Measurements from ENCODE around the gene PID1.

The PID1 gene

DNA sequence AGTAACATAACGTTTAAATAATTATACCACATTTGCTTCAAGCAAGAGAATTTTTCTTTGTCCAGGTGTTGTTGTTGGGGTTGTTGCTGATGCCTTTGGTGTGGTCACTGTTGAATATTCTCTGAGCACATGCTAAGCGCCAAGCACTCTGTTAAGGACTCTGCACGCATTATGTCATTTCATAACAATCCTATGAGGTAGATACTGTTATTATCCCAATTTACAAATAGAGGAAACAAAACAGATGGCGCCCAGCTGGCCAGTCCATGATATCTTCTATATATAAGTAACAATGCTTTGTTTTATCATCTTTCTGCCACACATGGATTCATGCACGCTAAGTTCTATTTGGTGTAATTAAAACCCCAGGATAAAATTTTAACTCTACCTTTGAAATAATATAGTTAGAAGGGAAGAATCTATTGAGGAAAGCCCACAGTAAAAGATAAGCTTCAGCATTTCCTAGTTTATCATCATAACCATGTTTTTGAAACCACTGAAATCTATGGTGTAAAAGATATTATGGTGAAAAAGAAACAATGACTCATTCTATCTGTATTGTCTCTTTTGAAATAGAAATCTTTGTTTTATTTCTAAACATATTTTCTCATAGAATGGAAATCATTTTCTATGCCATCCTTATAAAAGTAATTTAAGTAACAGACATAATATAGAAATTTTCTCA is 199.7 kb downstream of the PID1 start:
- DNase-seq, result no peak

DNA sequence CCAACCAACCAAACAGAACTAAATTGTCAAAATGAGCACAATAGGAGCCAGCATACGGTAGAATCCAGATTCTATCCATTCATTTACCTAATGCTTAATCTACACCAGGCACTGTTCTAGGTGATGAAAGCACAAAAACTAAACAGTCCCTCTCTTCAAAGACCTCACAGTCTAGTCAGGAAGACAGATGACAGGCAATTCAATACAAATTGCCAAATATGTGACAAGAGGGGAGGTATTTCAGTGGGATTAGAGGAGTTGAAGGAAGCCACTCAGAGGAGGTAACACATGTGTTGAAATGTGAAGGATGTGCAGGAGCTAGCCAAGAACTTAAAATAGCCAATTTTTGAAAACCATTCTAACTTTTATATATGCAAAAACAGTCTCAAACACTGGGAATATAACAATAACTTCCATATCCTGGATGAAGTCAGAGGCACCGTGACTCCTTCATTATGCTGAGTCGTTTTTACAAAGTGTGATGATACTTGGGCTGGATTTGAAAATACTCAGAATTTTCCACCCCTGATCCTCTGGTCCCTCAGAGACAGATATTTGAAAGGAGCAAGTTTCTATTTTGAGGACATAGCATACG is 204.9 kb downstream of the PID1 start:
- no peak for DNase-seq

DNA sequence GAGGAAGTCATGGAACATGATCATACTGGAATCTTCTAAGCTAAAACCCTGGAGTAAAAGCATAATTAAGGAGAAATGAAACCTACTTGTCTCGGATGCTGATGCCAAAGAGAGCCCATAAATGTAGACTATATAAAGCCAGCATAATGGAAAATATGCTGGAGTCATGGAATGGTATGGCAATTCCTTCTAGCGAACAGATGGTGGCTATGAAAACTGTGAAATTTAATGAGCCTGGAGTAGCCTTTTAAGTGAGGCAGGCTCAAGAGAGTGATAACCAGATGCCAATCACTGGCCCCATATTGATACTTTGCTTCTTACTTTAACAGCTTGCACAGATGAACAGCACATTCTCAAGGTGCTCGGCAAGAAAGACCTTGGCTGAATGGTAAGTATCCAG is 206.3 kb downstream of the PID1 start:
- DNase-seq, result no peak

DNA sequence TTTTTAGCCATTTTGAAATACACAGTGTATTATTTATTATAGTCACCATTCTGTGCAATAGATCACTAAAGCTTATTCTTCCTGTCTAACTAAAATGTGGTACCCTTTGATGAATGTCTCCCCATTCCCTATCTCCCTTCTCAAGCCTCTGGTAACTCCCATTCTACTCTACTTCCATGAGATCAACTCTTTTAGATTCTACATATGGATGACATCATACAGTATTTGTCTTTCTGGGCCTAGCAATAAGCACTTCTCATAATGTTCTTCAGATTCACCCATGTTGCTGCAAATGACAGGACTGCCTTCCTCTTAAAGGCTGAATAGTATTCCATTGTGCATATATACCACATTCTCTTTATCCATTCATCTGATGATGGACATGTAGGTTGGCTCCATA is 210.9 kb downstream of the PID1 start:
- DNase-seq, result no peak

DNA sequence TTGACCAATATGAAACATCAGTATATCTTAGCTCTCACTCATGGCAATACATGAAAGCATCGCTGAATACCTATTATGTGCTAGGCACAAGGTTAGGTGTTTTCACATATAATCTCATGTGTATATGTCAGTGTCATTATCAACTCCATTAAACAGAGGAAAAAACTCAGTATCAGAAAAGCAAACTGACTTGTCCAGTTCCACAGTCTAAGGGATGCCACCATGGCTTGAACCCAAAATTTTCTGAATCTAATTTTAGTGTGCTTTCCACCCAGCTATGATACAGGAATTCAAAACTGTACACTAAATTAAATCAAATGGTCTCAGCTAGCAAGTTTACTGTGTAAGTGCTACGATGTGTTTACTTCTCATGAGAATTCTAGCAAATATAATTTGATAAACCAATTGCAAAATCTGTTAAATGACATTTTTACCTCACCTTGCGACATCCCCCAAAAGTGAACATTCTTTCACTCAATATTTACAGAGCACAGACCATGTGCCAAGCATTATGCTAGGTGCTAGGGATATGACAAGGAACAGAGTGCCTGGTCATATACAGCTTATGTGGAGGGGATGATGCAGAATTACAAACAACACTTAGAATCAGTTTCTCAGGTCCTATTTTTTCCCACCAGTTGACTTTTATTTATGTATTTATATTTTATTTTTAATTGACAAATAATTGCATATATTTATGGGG is 211.6 kb downstream of the PID1 start:
- no peak for DNase-seq

DNA sequence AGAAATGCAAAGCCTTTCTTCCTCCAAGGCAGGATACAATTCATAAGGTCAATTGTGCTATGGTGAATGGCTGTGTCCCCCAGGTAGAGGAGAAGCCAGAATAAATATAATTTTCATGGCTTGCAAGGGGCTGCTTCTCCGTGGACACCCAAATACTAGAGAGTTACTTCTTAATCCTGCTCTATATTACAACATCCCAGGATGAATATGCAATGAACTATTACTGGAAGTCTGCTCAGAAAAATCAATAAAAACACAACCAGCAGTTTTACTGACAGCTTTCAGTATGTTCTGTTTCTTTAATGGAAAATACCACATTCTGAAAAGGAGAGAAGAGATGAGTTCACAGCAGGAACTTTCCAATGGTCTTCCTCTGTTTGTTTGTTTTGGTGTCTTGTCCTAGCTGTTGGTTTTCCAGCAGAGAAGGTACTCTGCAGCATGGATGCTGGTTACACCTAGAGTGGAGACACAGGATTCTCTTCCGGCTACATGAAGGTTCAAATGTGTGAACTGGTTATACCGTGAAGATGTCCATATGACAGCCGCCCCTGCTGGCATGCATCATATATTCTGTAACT is 213.0 kb downstream of the PID1 start:
- no peak for DNase-seq

DNA sequence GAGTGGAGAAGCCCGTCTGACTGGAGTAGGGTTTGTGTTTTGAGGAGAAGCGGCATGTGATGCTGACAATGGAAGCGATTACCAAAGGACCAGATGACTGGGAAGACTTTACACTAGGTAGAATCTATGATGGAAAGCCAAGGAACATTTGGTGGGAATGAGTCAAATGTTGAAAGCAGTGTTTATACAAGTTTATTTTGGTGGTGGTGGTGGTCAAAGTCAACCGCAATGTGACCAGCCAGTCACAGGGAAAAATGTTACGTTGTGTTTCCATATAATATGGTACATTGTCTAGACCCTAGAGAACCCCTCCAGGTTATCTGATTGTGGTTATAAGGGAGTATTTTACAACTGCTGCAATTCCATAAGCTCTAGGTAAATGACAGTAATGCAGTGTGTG is 216.8 kb downstream of the PID1 start:
- no peak for DNase-seq

DNA sequence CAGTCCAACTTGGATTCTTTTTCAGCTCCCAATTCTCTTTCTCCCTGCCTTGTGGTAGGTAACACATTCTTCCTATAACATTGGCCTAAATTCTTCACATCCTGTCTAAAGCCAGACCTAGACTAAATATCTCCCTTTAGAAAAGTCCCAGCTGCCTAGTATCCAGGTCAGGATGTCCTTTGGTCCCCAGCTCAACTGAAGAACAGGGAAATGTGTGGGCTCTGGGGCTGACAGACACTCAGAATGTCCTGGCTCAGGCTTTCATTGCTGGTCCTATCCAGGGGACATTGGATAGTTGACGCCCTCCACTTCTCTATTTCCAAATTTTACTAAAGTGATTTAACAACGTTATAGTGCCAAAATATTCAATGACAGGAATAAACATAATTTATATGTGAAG is 219.3 kb downstream of the PID1 start:
- DNase-seq, result no peak

DNA sequence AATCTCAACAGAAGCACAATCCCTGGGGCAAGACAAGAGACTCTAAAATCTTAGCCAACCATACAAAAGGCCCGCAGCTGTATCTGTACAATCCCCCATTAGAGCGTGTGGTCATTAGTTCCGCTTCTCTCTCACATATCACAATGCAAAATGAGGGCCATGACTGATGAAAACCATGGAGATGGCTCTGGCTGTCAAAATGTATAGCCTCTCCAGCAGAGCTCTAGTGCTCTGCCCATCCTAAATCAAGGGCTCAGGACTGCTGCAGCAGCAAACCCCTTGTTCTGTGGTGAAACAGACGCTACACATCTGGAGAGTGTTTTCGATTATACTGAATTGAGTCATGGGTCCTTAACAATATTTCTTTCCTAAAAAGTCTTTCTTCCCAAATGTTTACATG is 221.0 kb downstream of the PID1 start:
- DNase-seq, result no peak

DNA sequence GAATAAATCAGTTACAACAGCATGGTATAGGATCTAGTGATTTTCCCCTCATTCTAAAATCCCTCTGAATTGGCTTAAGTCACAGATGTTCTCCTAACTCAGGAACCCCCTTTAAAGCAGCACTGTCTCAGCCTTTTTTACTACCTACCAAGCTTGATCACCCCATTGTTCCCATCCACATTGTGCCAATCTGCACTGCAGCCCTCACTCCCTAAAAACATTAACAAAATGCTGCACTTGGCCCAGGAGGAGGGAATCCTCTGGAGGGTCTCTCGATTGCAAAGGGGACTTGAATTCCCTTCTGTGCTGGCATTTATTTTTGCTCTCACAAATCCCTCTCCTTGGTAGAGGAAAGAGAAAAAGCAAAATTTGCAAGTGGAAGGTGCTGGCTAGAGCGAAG is 223.0 kb downstream of the PID1 start:
- DNase-seq, result no peak

DNA sequence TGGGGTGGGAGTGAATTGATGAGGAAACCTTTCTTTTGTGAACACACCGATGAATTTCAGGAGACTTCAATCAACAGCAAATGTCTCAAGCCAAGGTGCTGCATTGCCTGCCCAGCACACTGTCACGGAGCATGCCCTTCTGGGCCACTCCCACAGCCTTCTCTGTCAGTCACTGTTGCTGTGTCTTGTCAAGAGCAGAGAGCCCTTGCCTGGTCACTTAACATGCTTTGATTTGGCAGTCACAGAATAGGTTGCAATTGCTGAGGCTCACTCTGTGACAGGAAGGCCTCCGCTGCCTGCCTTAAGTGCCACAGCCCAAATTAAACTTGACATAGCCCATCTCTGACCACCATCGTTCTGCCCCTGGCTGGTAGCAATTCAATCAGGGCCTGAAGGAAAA is 225.4 kb downstream of the PID1 start:
- DNase-seq, result no peak

DNA sequence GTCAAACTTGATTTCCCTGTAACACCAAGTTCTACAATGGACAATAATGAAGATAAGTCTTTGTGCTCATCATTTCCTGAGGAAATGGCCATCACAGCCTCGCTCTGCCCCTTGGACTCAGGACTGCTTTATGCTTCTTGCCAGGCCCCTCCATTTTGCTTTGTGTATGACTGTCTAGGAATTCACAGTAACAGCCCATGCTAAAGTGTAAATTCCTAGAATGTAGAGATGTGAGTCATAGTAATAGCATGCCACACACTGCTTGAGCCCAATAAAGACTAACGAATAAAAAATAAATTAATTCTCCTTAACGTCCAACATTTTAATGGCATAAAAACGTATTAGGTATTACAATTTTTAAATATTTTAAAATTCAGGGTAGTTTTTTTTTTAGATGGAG is 226.5 kb downstream of the PID1 start:
- DNase-seq, result no peak

DNA sequence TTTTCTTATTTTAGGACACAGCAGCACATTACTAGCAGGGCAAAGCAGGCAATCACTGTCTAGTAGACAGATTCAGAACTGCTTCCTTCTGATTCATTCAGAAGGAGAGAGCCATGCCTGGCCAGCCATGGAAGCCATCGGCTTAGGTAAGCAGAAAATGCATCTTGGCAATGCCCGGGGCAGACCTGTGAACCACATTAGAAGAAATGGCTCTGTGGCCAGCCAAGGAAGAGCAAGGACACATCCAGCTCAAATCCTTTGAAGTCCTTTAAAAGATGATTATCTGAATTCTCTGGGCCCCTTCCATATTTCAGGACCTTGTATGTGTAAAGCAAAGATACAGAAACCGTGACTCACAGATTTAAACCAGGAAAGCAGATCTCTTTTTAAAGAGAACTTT is 227.4 kb downstream of the PID1 start:
- no peak for DNase-seq

DNA sequence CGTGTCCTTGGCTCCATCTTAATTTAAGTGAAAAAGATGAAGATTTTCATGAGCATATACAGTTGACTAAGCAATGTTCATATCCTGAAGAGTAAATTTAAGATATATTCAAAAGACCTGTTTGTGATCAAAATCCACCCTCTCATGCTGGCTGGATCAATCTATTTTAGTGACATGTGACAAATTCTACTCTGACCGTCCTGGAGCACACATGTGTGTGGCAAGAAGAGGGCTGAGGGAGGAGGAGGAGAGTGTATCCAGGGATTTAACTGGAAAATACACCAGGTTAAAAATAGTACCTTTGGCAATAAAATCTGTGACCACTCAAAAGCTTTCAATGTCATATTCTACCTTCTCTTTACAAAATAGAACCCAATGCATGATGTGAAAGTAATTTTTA is 228.7 kb downstream of the PID1 start:
- no peak for DNase-seq

DNA sequence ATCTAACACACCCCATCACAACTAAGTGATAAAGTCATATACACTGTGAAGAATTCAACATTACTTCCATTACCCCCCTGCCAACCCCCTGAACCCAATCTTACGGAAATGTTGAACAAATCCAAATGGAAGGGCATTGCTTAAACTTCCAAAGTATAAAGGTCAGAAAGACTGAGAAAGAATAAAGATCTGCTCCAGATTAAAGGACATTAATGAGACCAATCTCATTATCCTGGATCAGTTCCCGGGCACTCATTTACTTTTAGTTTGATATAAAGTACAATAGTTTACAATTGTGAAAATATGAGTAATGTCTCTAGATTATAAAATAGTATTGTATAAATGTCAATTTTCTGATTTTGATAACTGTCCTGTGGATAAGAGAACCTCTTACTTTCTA is 229.4 kb downstream of the PID1 start:
- no peak for DNase-seq

DNA sequence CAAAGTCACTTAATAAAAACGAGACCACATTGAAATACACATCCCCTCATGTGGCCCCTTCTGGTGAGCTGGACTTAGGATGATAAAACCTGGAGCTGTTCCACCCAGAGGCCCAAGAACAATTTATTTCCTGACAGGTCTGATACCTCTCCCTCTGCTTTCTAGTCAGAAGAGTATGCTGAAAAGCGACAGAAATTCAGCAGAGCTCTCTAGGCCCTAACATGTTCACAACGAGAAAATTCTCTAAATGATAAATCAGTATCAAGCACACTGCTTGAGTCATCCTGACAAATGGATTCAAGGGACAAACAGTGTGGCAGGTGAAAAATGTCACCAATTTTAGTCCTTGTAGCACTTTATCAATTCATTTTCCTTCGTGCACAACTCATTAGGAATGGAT is 233.5 kb downstream of the PID1 start:
- no peak for DNase-seq

DNA sequence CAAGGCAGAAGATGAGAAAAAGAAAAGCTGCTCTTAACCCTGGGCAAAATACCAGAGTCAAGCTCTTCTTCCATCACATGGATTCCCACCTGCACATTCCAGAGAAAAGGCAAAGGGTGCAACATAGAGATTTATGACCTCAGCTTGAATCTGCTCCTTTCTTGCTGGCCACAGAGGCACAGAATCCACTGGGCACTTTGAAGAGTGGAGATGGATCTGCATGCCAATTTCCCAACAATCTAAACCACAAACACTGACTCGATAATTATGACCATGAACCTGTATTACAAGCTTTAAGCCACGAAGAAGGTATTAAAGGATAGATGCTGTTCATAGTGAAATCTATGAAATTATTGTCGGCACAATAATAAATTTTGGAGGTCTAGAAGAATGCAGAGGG is 237.3 kb downstream of the PID1 start:
- DNase-seq, result no peak

DNA sequence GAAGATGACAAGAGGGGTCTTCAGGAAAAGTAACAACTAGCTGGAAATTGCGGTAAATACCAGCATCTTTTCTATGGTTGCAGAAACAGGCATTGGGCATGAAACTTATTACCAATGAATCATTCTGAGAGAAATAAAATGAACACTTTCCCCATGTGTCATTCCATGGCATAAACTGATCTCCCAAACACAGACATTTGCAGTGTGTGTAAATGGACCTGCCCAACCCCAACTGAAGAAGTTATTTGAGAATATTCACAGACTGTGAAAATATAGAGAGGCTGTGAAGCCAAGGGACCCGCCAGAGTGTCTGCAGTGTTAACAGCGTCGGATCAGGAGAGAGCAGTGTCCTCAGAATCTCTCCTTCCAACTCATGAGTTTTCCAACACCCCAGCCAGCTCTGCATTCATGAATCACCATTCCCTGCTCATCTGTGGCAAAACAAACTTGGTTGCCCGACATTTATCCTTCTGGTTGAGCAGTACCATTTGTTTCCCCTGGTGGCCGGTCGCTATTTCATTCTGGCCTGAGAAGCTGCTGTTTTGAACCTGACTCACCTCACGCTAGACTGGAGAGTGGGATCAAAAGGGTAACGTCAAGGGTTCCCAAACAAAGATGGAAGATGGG is 238.4 kb downstream of the PID1 start:
- no peak for DNase-seq

DNA sequence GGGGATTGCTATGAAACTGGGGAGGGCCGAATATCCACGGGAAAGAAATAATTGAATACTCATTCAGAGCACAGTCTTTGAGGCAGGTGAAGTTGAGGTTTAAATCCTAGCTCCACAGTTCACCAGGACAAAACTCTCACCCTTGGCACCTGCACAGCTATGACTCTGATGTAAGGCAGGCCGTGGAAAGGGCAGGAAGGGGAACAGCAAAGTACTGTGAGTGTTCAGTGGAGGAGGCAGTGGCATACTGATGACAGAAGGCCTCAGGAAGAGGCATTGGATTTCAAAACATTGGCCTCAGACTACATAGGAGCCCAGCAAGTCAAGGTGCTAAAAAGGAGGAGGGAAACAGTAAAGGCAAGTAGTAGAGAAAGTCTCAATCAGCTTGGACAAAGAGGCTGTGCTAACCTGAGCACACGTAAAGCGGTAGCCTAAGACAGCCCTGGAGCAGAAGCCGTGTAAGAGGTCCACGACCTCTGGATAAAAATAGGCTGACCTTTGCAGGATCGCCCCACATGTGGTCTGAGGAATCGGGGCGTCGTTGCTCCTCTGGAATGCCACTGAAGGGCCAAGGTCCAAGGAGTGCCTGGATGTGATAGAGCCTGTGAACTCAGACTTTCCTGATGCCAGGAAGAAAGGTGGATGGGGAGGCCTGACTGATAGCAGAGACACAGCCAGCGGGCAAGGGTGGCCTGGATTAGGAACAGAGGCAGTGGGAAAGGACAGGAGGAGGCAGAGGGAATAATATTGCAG is 243.6 kb downstream of the PID1 start:
- DNase-seq, result no peak

DNA sequence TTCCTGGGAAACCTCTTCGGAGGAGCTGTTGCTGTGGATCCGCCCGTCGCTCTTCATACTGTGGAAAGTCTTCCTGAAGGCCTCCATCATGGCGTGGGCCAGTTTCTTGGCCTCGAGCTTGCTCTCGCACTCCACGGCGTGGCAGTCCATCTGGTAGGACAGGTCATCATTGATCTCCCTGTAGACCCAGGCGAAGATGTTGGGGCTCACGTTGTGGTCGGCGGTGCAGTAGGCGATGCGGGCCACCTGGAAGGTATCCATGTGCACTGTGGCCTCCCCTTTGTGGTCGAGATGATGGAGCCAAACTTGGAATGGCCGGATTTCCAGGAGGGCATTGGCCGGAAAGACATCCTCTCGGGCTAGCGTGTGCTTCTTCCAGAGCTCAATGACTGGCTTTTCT is 245.4 kb downstream of the PID1 start:
- DNase-seq, result no peak

DNA sequence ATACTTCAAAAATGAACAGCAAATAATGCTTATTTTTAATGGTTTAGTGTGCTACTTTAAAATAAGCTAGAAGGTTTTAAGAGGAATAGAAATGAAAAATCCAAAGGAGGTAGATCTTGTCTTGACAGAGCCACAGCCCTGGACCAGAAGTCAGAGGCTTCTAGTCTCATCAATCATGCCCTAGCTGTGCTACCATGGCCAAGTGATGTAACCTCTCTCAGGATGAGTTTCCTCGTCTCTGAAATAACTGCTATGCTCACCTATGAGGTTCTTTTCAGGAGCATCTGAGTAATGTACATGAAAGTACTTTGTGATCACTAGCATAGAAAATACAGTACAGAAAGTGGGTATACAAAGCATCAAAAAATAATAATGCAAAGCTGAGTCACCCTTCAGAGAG is 248.4 kb downstream of the PID1 start:
- DNase-seq, result no peak

DNA sequence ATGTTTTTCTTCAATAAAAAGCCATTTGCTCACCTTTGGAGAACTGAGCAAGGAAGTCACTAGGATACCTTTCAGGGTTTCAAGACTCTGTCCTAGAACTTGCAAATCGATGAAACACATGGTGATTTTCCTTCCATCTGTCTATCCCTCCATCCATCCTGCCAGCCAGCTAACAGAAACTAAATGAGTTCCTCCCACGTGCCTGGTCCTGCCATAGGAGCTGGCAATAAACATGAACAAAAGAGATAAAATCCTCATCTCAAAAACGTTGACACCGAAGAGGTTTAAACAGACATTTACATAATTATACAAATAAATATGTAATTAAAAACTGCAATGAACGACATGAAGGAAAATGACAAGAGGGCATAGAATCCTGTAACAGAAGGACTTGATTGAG is 249.0 kb downstream of the PID1 start:
- no peak for DNase-seq

DNA sequence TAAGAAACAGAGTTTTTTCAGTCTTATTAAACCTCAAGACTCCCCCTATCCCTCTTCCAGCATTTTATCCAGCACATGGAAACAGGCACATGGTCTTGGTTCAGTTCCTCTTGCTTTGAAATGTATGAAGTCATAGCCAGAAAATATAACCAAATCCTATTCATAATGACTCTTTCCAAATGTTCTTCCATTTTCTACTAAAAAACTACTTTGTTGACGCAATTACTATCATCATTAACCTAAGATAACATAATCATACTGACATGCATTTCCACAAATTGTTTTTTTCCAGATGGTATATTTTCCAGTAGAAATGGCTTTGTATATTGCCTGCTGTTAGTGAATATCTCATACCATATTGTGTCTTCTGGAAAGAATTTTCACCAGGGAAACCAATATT is 261.3 kb downstream of the PID1 start:
- DNase-seq, result no peak

Data from suppressor macrophage (primary cell).